Spleen (tissue), 11 donors: ENCODE data around the gene LOX. TPM values are rescaled to one million over a fixed set of nuclear protein-coding genes. Genes with fewer than 3 reads are reported as not detected.

Experiments
- DNase-seq: peaks from one replicate; pipeline ENCODE4 v3.0.0-alpha.2; 2020
- H3K27ac ChIP-seq, 8 donors: fragments of 200-600 bp; sonication (generic) in 7 of 8; 1 replicate in 4 of 8; 2 replicates in 4 of 8; pipeline versions ENCODE4 v1.5.0 to v1.8.0; 2016 to 2021; ENCODE audit warnings: inconsistent platforms in 4 of 8, mild to moderate bottlenecking in 4 of 8, moderate library complexity in 1 of 8
- H3K27me3 ChIP-seq, 7 donors: fragments of 200-600 bp; sonication (generic) in 6 of 7; replicated peaks in 1 of 7; 1 replicate in 4 of 7; 2 replicates in 3 of 7; pipeline versions ENCODE4 v1.5.0 to v1.8.0; 2016 to 2021; ENCODE audit warnings: inconsistent platforms in 3 of 7, mild to moderate bottlenecking in 1 of 7
- H3K36me3 ChIP-seq, 6 donors: fragments of 200-600 bp; sonication (generic) in 5 of 6; 1 replicate in 4 of 6; 2 replicates in 2 of 6; pipeline versions ENCODE4 v1.5.0 to v1.8.0; 2016 to 2021; ENCODE audit warnings: inconsistent platforms in 2 of 6
- H3K4me1 ChIP-seq, 6 donors: fragments of 200-600 bp; sonication (generic) in 5 of 6; 1 replicate in 3 of 6; 2 replicates in 3 of 6; pipeline versions ENCODE4 v1.5.0 to v1.8.0; 2016 to 2021; ENCODE audit warnings: inconsistent platforms in 3 of 6
- H3K4me3 ChIP-seq, 8 donors: fragments of 200-600 bp; sonication (generic) in 7 of 8; 1 replicate in 4 of 8; 2 replicates in 4 of 8; pipeline versions ENCODE4 v1.5.0 to v1.8.0; 2016 to 2021; ENCODE audit warnings: inconsistent platforms in 4 of 8, mild to moderate bottlenecking in 4 of 8, moderate library complexity in 2 of 8
- H3K9me3 ChIP-seq, 8 donors: fragments of 200-600 bp; sonication (generic) in 7 of 8; 1 replicate in 4 of 8; 2 replicates in 4 of 8; pipeline versions ENCODE4 v1.5.0 to v1.8.0; 2016 to 2021; ENCODE audit warnings: inconsistent platforms in 4 of 8
- CTCF ChIP-seq, 11 experiments: fragments of 200-600 bp in 7 of 11; fragments of 450-650 bp in 4 of 11; sonication (generic) in 4 of 11; IDR thresholded peaks in 8 of 11; conservative IDR thresholded peaks in 3 of 11; 1 replicate in 7 of 11; 2 replicates in 4 of 11; pipeline versions ENCODE4 v1.4.0 to v1.8.0; 2016 to 2021; ENCODE audit warnings: antibody characterized with exemption in 11 of 11, inconsistent platforms in 4 of 11, mild to moderate bottlenecking in 1 of 11
- POLR2A ChIP-seq, 3 donors: fragments of 450-650 bp; IDR thresholded peaks; one replicate each; pipeline ENCODE4 v1.5.1; 2017; ENCODE audit warnings: antibody characterized with exemption in 3 of 3, mild to moderate bottlenecking in 1 of 3
- POLR2AphosphoS5 ChIP-seq, 3 donors: sonication (generic); formaldehyde crosslinking; IDR thresholded peaks; one replicate each; pipeline ENCODE4 v1.5.1; 2017; ENCODE audit warnings: antibody characterized with exemption in 3 of 3
- WGBS, 5 donors: extraction: QIAGEN DNeasy Blood & Tissue Kit in 3 of 5; methylation state at CpG; one replicate each; pipeline versions ENCODE4 v1.1.5 to v1.1.7; 2013 to 2018; 5-methylcytosine and 5-hydroxymethylcytosine counted together
- intact Hi-C: fragments of 100-400 bp; cut with DNase I; formaldehyde crosslinking; loops from one replicate; pipeline ENCODE4 v1.15.0; 2023; ENCODE audit warnings: low total_unique reads
- polyA plus RNA-seq, 3 donors: library from polyadenylated mRNA; stranded (reverse); fragments of 200-250 nt; gene quantifications; one replicate each; pipeline ENCODE4 v1.2.1, GENCODE V29; 2013
- total RNA-seq, 7 donors: library from RNA; depleted of rRNA in 3 of 7; stranded (reverse); fragments of >200 nt in 3 of 7; fragmentation: NEBNext Ultra II Directional in 4 of 7; extraction: Animal tissue kit (Norgen Biotek cat#: 25700) in 4 of 7; gene quantifications; one replicate each; pipeline versions ENCODE4 v1.1.0 to v1.2.1, GENCODE V29; 2016 to 2021
- donor health status: healthy with polysubstance abuse.
- donor health status: DM: no; HTN: no; CAD: no; lungs with moderate emphysema.
- donor health status: DM: no; HTN: no; CAD: no.
- donor health status: Bipolar disorder and iron deficiency.
- donor health status: healthy.
- donor health status: DM: no; HTN: no; CAD: no.
- donor health status: DM: yes; HTN: yes; CAD: no.

The LOX gene
- total and polyA plus RNA-seq, 10 donors = 0.96 to 17.4 (median 5.3) TPM

GRCh38 chr5:122112063-122112462, 34.0 kb upstream of the LOX start:
- Histone ChIP-seq H3K4me3 (no peak overlapping the region), H3K4me1 (peaks cover 0 to 3% (median 0%) of the 10 kb centered on the region in 6 donors), H3K27ac (no peak overlapping the region), H3K9me3 (no peaks in the 10 kb centered on the region), H3K27me3 (no peaks in the 10 kb centered on the region), H3K36me3 (no peaks in the 10 kb centered on the region)
- intact Hi-C loops = no loop called here
- 47 to 57% (median 55%) methylated on average over 3 of the region's 3 CpGs for WGBS, 5 donors
- no peak for TF ChIP-seq POLR2A (IDR thresholded peaks at IDR 0.05)
- no peak for TF ChIP-seq CTCF (IDR thresholded peaks at IDR 0.05 in 8 of 11, conservative IDR thresholded peaks at IDR 0.05 in 3 of 11)
- no peak for TF ChIP-seq POLR2AphosphoS5 (IDR thresholded peaks at IDR 0.05)
- DNase-seq = no peak

- H3K4me3 ChIP-seq = no peak overlapping the region
- TF ChIP-seq POLR2A (IDR thresholded peaks at IDR 0.05) = no peak
- TF ChIP-seq CTCF (IDR thresholded peaks at IDR 0.05 in 8 of 11, conservative IDR thresholded peaks at IDR 0.05 in 3 of 11) = no peak
- TF ChIP-seq POLR2AphosphoS5 (IDR thresholded peaks at IDR 0.05) = no peak
- intact Hi-C loops = no loop called here
- no peak overlapping the region for H3K27ac ChIP-seq
- H3K9me3 ChIP-seq = no peaks in the 10 kb centered on the region
- H3K36me3 ChIP-seq = no peaks in the 10 kb centered on the region
- 88 to 95% (median 90%) methylated on average over 5 of the region's 5 CpGs for WGBS, 5 donors
- DNase-seq = no peak
- no peaks in the 10 kb centered on the region for H3K27me3 ChIP-seq
- H3K4me1 ChIP-seq = peaks cover 0 to 3% (median 0%) of the 10 kb centered on the region in 6 donors
Observed at GRCh38 chr5:122111460-122111859, 33.4 kb upstream of the LOX start.

- TF ChIP-seq CTCF (IDR thresholded peaks at IDR 0.05 in 8 of 11, conservative IDR thresholded peaks at IDR 0.05 in 3 of 11) (no peak), POLR2AphosphoS5 (IDR thresholded peaks at IDR 0.05) (no peak), POLR2A (IDR thresholded peaks at IDR 0.05) (no peak)
- Histone ChIP-seq H3K36me3 (no peaks in the 10 kb centered on the region), H3K27ac (no peak overlapping the region), H3K27me3 (no peaks in the 10 kb centered on the region), H3K4me3 (no peak overlapping the region), H3K9me3 (no peaks in the 10 kb centered on the region), H3K4me1 (peaks cover 0 to 3% (median 0%) of the 10 kb centered on the region in 6 donors)
- WGBS, 5 donors = 63 to 77% (median 72%) methylated on average over 3 of the region's 3 CpGs
- no peak for DNase-seq
- intact Hi-C loops = no loop called here
Observed at GRCh38 chr5:122110987-122111386, 32.9 kb upstream of the LOX start.

GRCh38 chr5:122107016-122107415, 29.0 kb upstream of the LOX start:
- intact Hi-C loops = no loop called here
- Histone ChIP-seq H3K4me3 (no peak overlapping the region), H3K36me3 (no peaks in the 10 kb centered on the region), H3K4me1 (no peaks in the 10 kb centered on the region), H3K27ac (peak overlapping the region in 1 of 8 donors; percentile 54), H3K9me3 (no peaks in the 10 kb centered on the region), H3K27me3 (no peaks in the 10 kb centered on the region)
- DNase-seq = no peak
- 89 to 95% (median 92%) methylated on average over 4 of the region's 4 CpGs for WGBS, 5 donors
- TF ChIP-seq POLR2AphosphoS5 (IDR thresholded peaks at IDR 0.05) (no peak), CTCF (IDR thresholded peaks at IDR 0.05 in 8 of 11, conservative IDR thresholded peaks at IDR 0.05 in 3 of 11) (no peak), POLR2A (IDR thresholded peaks at IDR 0.05) (no peak)
